Mesothelial cell of epicardium (in vitro differentiated cells): ENCODE data around the gene SLC6A6. TPM values are rescaled to one million over a fixed set of nuclear protein-coding genes. Genes with fewer than 3 reads are reported as not detected.

Experiments used
- DNase-seq, 2 experiments: peaks; one replicate each; pipeline ENCODE4 v3.0.0; 2021; ENCODE audit warnings: low spot score in 2 of 2; ENCODE audit not compliant: unreplicated experiment in 2 of 2
- H3K27ac Mint-ChIP-seq: 2 replicates; pipeline ENCODE4 v1.8.0; 2021; ENCODE audit warnings: mixed read lengths
- H3K27me3 Mint-ChIP-seq: 2 replicates; pipeline ENCODE4 v1.8.0; 2021; ENCODE audit warnings: low read depth, mixed read lengths
- H3K36me3 Mint-ChIP-seq: 2 replicates; pipeline ENCODE4 v1.8.0; 2021; ENCODE audit warnings: mixed read lengths
- H3K4me1 Mint-ChIP-seq: 2 replicates; pipeline ENCODE4 v1.8.0; 2021; ENCODE audit warnings: mixed read lengths
- H3K4me3 Mint-ChIP-seq: 2 replicates; pipeline ENCODE4 v1.8.0; 2021; ENCODE audit warnings: mild to moderate bottlenecking, moderate library complexity, mixed read lengths
- H3K9me3 Mint-ChIP-seq: 2 replicates; pipeline ENCODE4 v1.8.0; 2021; ENCODE audit warnings: mixed read lengths
- total RNA-seq: library from RNA; stranded (reverse); gene quantifications from 3 replicates; pipeline ENCODE4 v1.2.1, GENCODE V29; 2021
- TF ChIP-seq, protein P1 (sequence below): fragments of 200-600 bp; sonication (generic); IDR thresholded peaks from one replicate; pipeline ENCODE4 v1.5.0; 2021; ENCODE audit warnings: antibody characterized with exemption; ENCODE audit not compliant: unreplicated experiment

The SLC6A6 gene
- total RNA-seq, 1 donor from 2014 or later = 21.2 TPM

DNA sequence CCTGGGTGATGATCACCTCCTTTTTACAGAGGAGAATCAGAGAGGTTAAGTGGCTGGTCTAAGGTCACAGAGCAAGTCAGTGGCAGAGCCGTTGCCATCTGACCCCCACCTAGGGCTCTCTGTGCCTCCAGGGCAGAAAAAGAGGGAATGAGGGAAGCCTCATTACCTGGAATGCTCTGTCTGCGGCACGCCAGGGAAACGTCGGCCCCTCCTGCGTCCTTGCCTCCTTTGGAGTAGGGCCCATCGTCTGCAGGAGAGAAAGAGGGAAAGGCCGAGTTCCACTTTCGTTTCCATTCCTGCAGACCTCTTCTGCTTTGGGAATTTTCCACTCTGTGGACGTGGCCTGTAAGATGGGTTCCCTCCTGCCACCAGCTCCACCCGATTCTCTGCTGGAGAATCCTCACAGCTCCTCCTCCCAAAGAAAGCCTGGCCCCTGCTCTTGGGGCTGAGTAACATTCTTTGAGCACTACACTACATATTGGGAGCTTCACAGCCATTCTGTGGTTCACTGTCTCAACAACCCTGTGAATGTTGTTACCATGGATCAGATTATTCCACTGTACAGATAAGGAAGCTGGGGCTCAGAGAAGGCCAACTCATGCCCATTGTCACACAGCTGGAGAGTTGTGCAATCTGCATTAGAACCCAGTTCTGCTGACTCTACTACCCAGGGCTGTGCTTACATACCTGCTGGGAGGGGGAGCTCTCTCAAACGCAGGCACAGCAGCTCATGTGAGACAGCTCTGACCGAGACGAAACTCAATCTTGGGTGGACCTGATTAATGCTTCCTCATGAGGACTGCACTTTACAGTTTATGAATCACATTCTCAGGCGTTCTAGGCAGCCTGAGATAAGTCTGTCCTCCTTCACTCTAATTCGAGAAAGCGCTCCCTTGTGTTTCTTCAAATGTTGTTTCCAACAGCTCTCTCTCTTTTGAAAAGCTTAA lies 123.6 kb downstream of the SLC6A6 start:
- Mint-ChIP-seq H3K27ac (no peak overlapping the region), H3K36me3 (no peaks in the 10 kb centered on the region), H3K9me3 (peaks cover 5% of the 10 kb centered on the region), H3K4me1 (peaks cover 4% of the 10 kb centered on the region), H3K27me3 (peaks cover 32% of the 10 kb centered on the region), H3K4me3 (no peak overlapping the region)
- TF ChIP-seq, protein P1, sequence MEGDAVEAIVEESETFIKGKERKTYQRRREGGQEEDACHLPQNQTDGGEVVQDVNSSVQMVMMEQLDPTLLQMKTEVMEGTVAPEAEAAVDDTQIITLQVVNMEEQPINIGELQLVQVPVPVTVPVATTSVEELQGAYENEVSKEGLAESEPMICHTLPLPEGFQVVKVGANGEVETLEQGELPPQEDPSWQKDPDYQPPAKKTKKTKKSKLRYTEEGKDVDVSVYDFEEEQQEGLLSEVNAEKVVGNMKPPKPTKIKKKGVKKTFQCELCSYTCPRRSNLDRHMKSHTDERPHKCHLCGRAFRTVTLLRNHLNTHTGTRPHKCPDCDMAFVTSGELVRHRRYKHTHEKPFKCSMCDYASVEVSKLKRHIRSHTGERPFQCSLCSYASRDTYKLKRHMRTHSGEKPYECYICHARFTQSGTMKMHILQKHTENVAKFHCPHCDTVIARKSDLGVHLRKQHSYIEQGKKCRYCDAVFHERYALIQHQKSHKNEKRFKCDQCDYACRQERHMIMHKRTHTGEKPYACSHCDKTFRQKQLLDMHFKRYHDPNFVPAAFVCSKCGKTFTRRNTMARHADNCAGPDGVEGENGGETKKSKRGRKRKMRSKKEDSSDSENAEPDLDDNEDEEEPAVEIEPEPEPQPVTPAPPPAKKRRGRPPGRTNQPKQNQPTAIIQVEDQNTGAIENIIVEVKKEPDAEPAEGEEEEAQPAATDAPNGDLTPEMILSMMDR = no peak
- no peak for DNase-seq

DNA sequence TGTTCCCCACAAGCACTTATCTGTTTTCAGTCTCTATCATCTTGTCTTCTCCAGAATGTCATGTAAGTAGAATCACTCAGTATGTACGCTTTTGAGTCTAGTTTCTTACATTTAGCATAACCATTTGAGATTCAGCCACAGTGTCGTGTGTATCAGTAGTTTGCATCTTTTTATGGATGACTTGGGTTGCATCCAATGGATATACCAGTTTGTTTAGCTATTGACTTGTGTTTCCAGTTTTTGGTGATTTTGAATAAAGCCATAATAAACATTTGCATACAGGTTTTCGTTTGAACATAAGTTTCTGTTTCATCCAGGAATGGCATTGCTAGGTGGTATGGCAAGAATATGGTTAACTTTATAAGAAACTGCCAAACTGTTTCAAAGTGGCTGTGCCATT lies 125.7 kb downstream of the SLC6A6 start:
- Mint-ChIP-seq H3K4me3 (no peak overlapping the region), H3K27me3 (peaks cover 37% of the 10 kb centered on the region), H3K4me1 (peaks cover 8% of the 10 kb centered on the region), H3K36me3 (no peaks in the 10 kb centered on the region), H3K9me3 (peaks cover 5% of the 10 kb centered on the region), H3K27ac (no peak overlapping the region)
- no peak for DNase-seq
- TF ChIP-seq, protein P1 = no peak

DNA sequence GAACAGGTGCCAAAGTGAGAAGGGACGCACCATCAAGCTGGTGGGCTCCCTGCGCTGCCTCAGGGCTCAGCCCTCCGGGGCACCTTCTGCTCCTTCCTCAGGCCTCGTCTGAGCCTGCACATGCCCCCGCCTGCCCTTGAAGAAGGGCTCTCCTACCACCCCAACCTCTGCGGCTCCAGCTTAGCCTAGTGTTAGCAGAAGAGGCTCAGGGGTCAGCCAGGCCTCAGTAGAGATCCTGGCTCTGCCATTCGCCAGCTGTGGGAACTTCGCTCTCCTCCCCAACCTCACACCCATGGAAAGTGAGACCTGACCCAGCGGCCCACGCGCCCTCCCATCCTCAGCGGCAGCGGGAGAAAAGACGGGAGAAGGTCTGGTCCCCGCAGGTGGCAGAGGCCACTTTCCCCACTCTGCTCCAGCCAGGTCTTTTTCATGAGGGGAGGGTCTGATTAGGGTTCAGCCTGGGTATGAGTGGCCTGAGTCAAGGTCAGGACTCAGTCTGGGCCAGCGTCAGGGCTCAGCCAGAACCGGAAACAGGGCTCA lies 129.5 kb downstream of the SLC6A6 start:
- no peak overlapping the region for H3K27ac Mint-ChIP-seq
- H3K9me3 Mint-ChIP-seq = peaks cover 5% of the 10 kb centered on the region
- no peak overlapping the region for H3K4me3 Mint-ChIP-seq
- H3K36me3 Mint-ChIP-seq = no peaks in the 10 kb centered on the region
- no peak for DNase-seq
- peaks cover 30% of the 10 kb centered on the region for H3K27me3 Mint-ChIP-seq
- peaks cover 19% of the 10 kb centered on the region for H3K4me1 Mint-ChIP-seq
- TF ChIP-seq, protein P1 = no peak

DNA sequence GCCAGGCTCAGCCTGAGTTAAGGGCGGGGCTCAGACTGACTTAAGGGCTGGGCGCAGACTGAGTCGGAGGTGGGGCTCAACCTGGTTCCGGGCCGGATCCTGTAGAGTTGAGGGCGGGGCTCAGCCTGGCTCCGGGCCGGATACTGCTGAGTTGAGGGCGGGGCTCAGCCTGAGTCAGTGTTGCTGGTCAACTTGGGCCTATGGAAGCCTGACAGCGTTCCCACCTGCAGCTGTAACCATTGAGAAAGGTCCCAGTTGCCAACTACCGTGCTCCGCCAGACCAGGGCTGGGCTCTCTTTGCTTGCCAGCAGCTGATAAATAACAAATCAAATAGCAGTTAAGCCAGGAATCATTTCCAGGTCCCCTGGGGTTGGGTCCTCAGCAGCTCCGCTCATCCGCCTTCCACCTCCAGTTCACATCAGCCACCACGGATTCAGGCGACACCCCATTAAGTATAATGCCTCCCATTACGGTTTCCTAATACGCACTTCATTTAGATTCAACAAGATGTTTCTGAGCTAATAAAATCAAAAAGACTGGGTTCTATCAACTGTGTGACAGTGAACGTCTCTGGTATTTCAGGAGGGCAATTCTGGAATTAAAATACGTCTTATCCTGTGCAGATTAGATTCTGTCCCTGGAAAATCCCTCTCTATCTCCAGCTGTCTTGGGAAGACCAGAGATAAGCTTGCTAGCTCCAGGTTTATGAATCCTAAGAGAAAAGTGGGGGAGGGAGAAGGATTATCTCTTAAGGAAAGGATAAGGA lies 130.5 kb downstream of the SLC6A6 start:
- H3K4me3 Mint-ChIP-seq = no peak overlapping the region
- TF ChIP-seq, protein P1 = no peak
- H3K9me3 Mint-ChIP-seq = peaks cover 5% of the 10 kb centered on the region
- no peaks in the 10 kb centered on the region for H3K36me3 Mint-ChIP-seq
- no peak overlapping the region for H3K27ac Mint-ChIP-seq
- DNase-seq = no peak
- peaks cover 27% of the 10 kb centered on the region for H3K27me3 Mint-ChIP-seq
- H3K4me1 Mint-ChIP-seq = peaks cover 19% of the 10 kb centered on the region

DNA sequence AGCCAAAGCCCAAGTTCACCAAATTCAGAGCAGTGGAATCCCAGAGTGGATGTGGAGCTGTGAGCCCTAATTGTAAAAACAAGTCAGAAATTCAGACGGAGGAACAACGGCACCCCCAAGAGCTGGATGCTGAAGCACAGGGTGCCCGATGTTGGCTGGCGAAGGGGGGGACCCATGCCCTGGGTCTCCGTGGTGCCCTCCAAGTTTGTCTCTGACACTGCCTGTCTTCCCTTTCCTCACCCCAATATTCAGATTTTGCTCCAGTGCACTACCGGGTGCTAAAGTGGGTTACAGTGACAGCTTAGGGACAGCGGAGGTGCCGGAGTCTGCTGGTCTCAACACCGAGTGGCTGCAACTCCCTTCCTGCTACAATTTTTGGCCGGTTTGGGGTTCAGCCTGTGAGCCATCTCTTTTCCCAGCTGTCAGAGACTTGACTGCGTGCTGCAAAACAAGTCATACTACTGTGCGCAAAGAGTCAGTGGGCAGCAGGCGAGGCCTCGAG lies 131.1 kb downstream of the SLC6A6 start:
- H3K9me3 Mint-ChIP-seq = peaks cover 5% of the 10 kb centered on the region
- H3K27me3 Mint-ChIP-seq = peaks cover 23% of the 10 kb centered on the region
- no peak for DNase-seq
- H3K4me3 Mint-ChIP-seq = no peak overlapping the region
- peaks cover 19% of the 10 kb centered on the region for H3K4me1 Mint-ChIP-seq
- TF ChIP-seq, protein P1 = no peak
- H3K36me3 Mint-ChIP-seq = no peaks in the 10 kb centered on the region
- H3K27ac Mint-ChIP-seq = no peak overlapping the region
